SK-N-SH treated with all-trans-retinoic acid at 6 μM for 48 hours (cell line): Measurements from ENCODE around the gene NUCB2.

Source experiments
- ATAC-seq: fragments of 200-7000 bp; cut with Tn5 transposase; 3 replicates; pipeline ENCODE4 v1.9.1; 2020; ENCODE audit warnings: mild to moderate bottlenecking, moderate library complexity
- ARNTL ChIP-seq: fragments of 450-650 bp; formaldehyde crosslinking; IDR thresholded peaks from 2 replicates; pipeline ENCODE4 v1.5.0; 2020; ENCODE audit warnings: low read depth, mild to moderate bottlenecking, moderate library complexity, borderline replicate concordance
- BACH2 ChIP-seq: fragments of 250-450 bp; sonication (Bioruptor Pico); IDR thresholded peaks from 2 replicates; pipeline ENCODE4 v1.9.0; 2021; ENCODE audit warnings: mild to moderate bottlenecking, borderline replicate concordance
- CREB5 ChIP-seq: fragments of 250-450 bp; sonication (Bioruptor Pico); IDR thresholded peaks from 2 replicates; pipeline ENCODE4 v1.5.1; 2020; ENCODE audit warnings: low read depth, mild to moderate bottlenecking, moderate library complexity
- CSRNP3 ChIP-seq: fragments of 250-450 bp; sonication (Bioruptor Pico); IDR thresholded peaks from 2 replicates; pipeline ENCODE4 v1.5.1; 2021; ENCODE audit warnings: mild to moderate bottlenecking, moderate library complexity
- ESRRG ChIP-seq: fragments of 250-450 bp; sonication (Bioruptor Pico); IDR thresholded peaks from 2 replicates; pipeline ENCODE4 v1.6.1; 2021; ENCODE audit warnings: mild to moderate bottlenecking
- GLIS3 ChIP-seq: fragments of 250-450 bp; sonication (Bioruptor Pico); IDR thresholded peaks from 2 replicates; pipeline ENCODE4 v1.5.0; 2020; ENCODE audit warnings: mild to moderate bottlenecking, moderate library complexity
- ISL1 ChIP-seq: fragments of 250-450 bp; sonication (Bioruptor Pico); IDR thresholded peaks from 2 replicates; pipeline ENCODE4 v2.1.2; 2022; ENCODE audit warnings: mild to moderate bottlenecking, moderate library complexity
- OSR1 ChIP-seq: fragments of 250-450 bp; sonication (Bioruptor Pico); IDR thresholded peaks from 2 replicates; pipeline ENCODE4 v1.8.0; 2022; ENCODE audit warnings: moderate library complexity, mild to moderate bottlenecking, inconsistent platforms
- PATZ1 ChIP-seq: fragments of 250-450 bp; sonication (Bioruptor Pico); IDR thresholded peaks from 2 replicates; pipeline ENCODE4 v1.8.0; 2020; ENCODE audit warnings: mild to moderate bottlenecking, moderate library complexity, borderline replicate concordance
- POU6F1 ChIP-seq: fragments of 250-450 bp; sonication (Bioruptor Pico); IDR thresholded peaks from 2 replicates; pipeline ENCODE4 v1.8.0; 2021; ENCODE audit warnings: low read depth, mild to moderate bottlenecking, moderate library complexity, borderline replicate concordance
- PPARA ChIP-seq: fragments of 250-450 bp; sonication (Bioruptor Pico); IDR thresholded peaks from 2 replicates; pipeline ENCODE4 v1.5.0; 2020; ENCODE audit warnings: mild to moderate bottlenecking, borderline replicate concordance
- RARB ChIP-seq: fragments of 250-450 bp; sonication (Bioruptor Pico); IDR thresholded peaks from 2 replicates; pipeline ENCODE4 v1.8.0; 2021; ENCODE audit warnings: mild to moderate bottlenecking, moderate library complexity
- SNAI2 ChIP-seq: fragments of 250-450 bp; sonication (Bioruptor Pico); IDR thresholded peaks from 2 replicates; pipeline ENCODE4 v1.5.0; 2020; ENCODE audit warnings: mild to moderate bottlenecking, moderate library complexity
- TOX ChIP-seq: fragments of 250-450 bp; sonication (Bioruptor Pico); IDR thresholded peaks from 2 replicates; pipeline ENCODE4 v1.8.0; 2021; ENCODE audit warnings: mild to moderate bottlenecking, moderate library complexity, borderline replicate concordance
- TSHZ2 ChIP-seq: fragments of 250-450 bp; sonication (Bioruptor Pico); IDR thresholded peaks from 2 replicates; pipeline ENCODE4 v1.5.0; 2020; ENCODE audit warnings: mild to moderate bottlenecking, moderate library complexity
- ZC3H10 ChIP-seq: fragments of 250-450 bp; sonication (Bioruptor Pico); IDR thresholded peaks from 2 replicates; pipeline ENCODE4 v1.5.1; 2021; ENCODE audit warnings: mild to moderate bottlenecking, moderate library complexity
- ZFP3 ChIP-seq: fragments of 250-450 bp; sonication (Bioruptor Pico); IDR thresholded peaks from 2 replicates; pipeline ENCODE4 v1.5.0; 2020; ENCODE audit warnings: mild to moderate bottlenecking, moderate library complexity
- ZFP30 ChIP-seq: fragments of 450-650 bp; formaldehyde crosslinking; IDR thresholded peaks from 2 replicates; pipeline ENCODE4 v1.5.0; 2022; ENCODE audit warnings: mild to moderate bottlenecking, moderate library complexity
- ZNF70 ChIP-seq: fragments of 450-650 bp; formaldehyde crosslinking; IDR thresholded peaks from 2 replicates; pipeline ENCODE4 v1.5.0; 2020; ENCODE audit warnings: mild to moderate bottlenecking, moderate library complexity
- ZNF8 ChIP-seq: fragments of 450-650 bp; formaldehyde crosslinking; IDR thresholded peaks from 2 replicates; pipeline ENCODE4 v1.5.0; 2020; ENCODE audit warnings: mild to moderate bottlenecking, moderate library complexity

NUCB2 gene

GRCh38 chr11:17314904-17315426, 38.4 kb downstream of the NUCB2 start:
- ATAC-seq: no peak
- TF ChIP-seq CREB5 (CRISPR knock-in tag) (no peak), SNAI2 (CRISPR knock-in tag) (no peak)
- TF ChIP-seq, all 23 proteins: peak for 0

GRCh38 chr11:17328871-17329494, 52.4 kb downstream of the NUCB2 start:
- ATAC-seq: no peak

GRCh38 chr11:17331669-17332068, 55.1 kb downstream of the NUCB2 start:
- 0 out of 2 replicates have a peak, but pooled peaks have one; percentile 10 for TF ChIP-seq ISL1 (CRISPR knock-in tag)
- TF ChIP-seq BACH2 (CRISPR knock-in tag): no peak
- ATAC-seq: no peak

More at GRCh38 chr11:17328871-17329494, 52.4 kb downstream of the NUCB2 start:
- no peak for TF ChIP-seq ARNTL (CRISPR knock-in tag)
- TF ChIP-seq GLIS3 (CRISPR knock-in tag): no peak
- TF ChIP-seq OSR1 (CRISPR knock-in tag): no peak
- no peak for TF ChIP-seq ZFP3 (CRISPR knock-in tag)
- no peak for TF ChIP-seq RARB (CRISPR knock-in tag)
- no peak for TF ChIP-seq TOX
- no peak for TF ChIP-seq ZC3H10 (CRISPR knock-in tag)
- TF ChIP-seq ZFP30 (CRISPR knock-in tag): no peak
- TF ChIP-seq CSRNP3 (CRISPR knock-in tag): no peak
- TF ChIP-seq ESRRG: no peak
- TF ChIP-seq ZNF8 (CRISPR knock-in tag): no peak
- TF ChIP-seq POU6F1: no peak
- TF ChIP-seq TSHZ2 (CRISPR knock-in tag): no peak
- TF ChIP-seq BACH2 (CRISPR knock-in tag): no peak
- TF ChIP-seq SNAI2 (CRISPR knock-in tag): no peak

GRCh38 chr11:17333799-17334586, 57.5 kb downstream of the NUCB2 start:
- TF ChIP-seq GLIS3 (CRISPR knock-in tag): no peak
- no peak for TF ChIP-seq ESRRG
- TF ChIP-seq PPARA: no peak
- TF ChIP-seq ZFP3 (CRISPR knock-in tag): no peak
- no peak for TF ChIP-seq POU6F1
- TF ChIP-seq ARNTL (CRISPR knock-in tag): no peak
- no peak for TF ChIP-seq ZNF70
- no peak for TF ChIP-seq PATZ1
- no peak for TF ChIP-seq OSR1 (CRISPR knock-in tag)
- no peak for TF ChIP-seq CSRNP3 (CRISPR knock-in tag)
- no peak for TF ChIP-seq ISL1 (CRISPR knock-in tag)
- no peak for TF ChIP-seq ZC3H10 (CRISPR knock-in tag)
- ATAC-seq: no peak
